Measurements from ENCODE around the gene SCGB2B2. TPM values are rescaled to one million over a fixed set of nuclear protein-coding genes. Genes with fewer than 3 reads are reported as not detected.

SCGB2B2 gene
- total RNA-seq, 1 donor from 2014 or later, result 0.19 TPM

DNA sequence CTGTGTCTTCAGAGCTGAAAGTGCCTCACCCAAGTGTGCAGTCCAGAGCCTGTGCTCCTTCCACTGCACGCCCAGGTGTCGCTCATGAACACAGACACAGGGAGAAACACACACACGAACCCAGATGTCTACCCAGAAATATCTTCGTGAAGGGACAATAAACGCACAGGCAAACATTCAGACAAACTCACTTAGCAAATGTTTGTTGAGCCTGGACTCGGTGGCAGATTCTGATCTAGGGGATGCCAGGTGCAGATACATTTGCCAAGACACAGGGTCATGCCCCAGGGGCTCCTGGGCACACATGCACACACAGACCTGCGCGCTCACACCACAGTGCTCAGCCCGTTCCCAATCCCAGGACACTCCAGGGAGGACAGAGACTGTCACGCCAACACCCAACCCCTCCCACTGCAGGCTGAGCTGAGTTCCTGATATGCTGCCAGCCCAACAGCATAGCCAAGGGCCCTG is 31.9 kb downstream of the SCGB2B2 start:
- intact Hi-C loops (cut with DNase I), result no loop called here
- ATAC-seq (peak; percentile 59), DNase-seq (ENCODE audit: missing footprints) (no peak)

DNA sequence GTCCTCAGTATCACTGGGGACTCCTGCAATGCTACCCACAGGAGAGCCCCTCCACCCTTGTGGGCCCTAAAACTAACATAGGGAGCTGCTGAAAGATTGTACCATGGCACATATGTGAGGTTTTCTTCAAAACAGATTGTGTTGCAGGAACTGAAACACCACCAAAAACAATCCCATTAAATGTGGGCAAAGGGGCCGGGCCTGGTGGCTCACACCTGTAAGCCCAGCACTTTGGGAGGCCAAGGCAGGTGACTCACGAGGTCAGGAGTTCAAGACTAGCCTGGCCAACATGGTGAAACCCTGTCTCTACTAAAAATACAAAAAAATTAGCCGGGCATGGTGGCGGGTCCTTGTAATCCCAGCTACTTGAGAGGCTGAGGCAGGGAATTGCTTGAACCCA is 34.7 kb downstream of the SCGB2B2 start:
- intact Hi-C loops (cut with DNase I), result no loop called here
- ATAC-seq (no peak), DNase-seq (ENCODE audit: missing footprints) (no peak)

DNA sequence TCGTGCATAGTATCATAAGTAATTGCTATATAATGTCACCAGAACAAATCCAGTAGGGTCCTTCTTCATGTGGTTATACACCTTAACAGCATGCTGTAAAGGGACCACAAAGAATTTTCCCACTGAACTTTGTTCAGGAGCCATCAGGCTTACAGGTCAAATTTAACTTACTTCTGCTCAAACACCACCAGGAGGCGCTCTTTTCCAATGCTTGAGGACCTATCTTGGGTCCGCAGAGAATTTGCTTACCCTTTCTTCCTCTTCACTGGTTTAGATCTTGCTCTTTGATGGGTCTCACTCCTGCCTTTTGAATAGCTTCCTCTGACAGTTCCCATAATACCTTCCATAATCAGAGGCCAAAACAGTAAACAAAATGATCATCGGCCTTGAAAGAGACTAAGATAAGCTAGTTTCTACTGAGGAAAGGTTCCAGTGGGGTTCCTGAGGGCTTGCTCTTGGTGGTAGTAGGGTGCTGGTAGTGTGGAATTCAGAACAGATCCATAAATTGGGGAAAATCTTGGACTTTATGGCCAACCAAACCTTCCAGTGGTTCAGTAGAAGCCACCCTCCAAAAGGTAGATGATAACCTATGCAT is 37.4 kb downstream of the SCGB2B2 start:
- intact Hi-C loops (cut with DNase I), result loop anchor here (1.0 to 5.0 kb wide), 2 partner anchors 73 to 82 kb away; no protein-coding TSS in a partner anchor
- DNase-seq (ENCODE audit: missing footprints), result no peak
- peak; percentile 54 for ATAC-seq

- ATAC-seq (no peak), DNase-seq (ENCODE audit: missing footprints) (no peak)
- intact Hi-C loops (cut with DNase I), result no loop called here
Observed at GRCh38 chr19:34633802-34634201, 43.2 kb downstream of the SCGB2B2 start.

Other genes starting within 250 kb of the SCGB2B2 start
- gene UBA2, start 248.8 kb downstream of the SCGB2B2 start, total RNA-seq, result 42.4 TPM
- gene WTIP, start 195.4 kb downstream of the SCGB2B2 start, total RNA-seq, result 21.8 TPM
- 37.9 TPM for gene ZNF302, start 519 bp upstream of the SCGB2B2 start, total RNA-seq
- 22.3 TPM for gene ZNF181, start 57.1 kb upstream of the SCGB2B2 start, total RNA-seq
- 3.7 TPM for gene ZNF599, start 96.1 kb upstream of the SCGB2B2 start, total RNA-seq
- 2.6 TPM for gene ZNF30, start 249.7 kb upstream of the SCGB2B2 start, total RNA-seq